ENCODE results near the gene RPL10A. TPM values are rescaled to one million over a fixed set of nuclear protein-coding genes. Genes with fewer than 3 reads are reported as not detected.

The RPL10A gene
- total and polyA plus RNA-seq, 2 of the 13 experiments (the other 11 are each of a cell fraction or from before 2014, with no cell fraction given): 1,854 to 2,726 TPM

GRCh38 chr6:35428421-35429149 lies 39.6 kb upstream of the RPL10A start (continued):
- no peak for TF ChIP-seq ZNF235 (CRISPR knock-in tag; IDR thresholded peaks at IDR 0.05; ENCODE audit: borderline replicate concordance)
- no peak for TF ChIP-seq ZNF33B (CRISPR knock-in tag; IDR thresholded peaks at IDR 0.05)
- no peak for TF ChIP-seq NFIB (CRISPR knock-in tag; IDR thresholded peaks at IDR 0.05; ENCODE audit: borderline replicate concordance)
- no peak for TF ChIP-seq ZNF574 (CRISPR knock-in tag; IDR thresholded peaks at IDR 0.05)
- TF ChIP-seq PHB2 (IDR thresholded peaks at IDR 0.05; ENCODE audit: partially characterized antibody): no peak
- no peak for TF ChIP-seq DR1 (CRISPR knock-in tag; IDR thresholded peaks at IDR 0.05)
- TF ChIP-seq ZNF224 (CRISPR knock-in tag; IDR thresholded peaks at IDR 0.05): no peak
- no peak for TF ChIP-seq ZNF672 (CRISPR knock-in tag; IDR thresholded peaks at IDR 0.05)
- no peak for TF ChIP-seq ZNF552 (CRISPR knock-in tag; IDR thresholded peaks at IDR 0.05; ENCODE audit: borderline replicate concordance)
- peak; percentile 45; the same call in 1 of the 2 replicates for TF ChIP-seq TBX3 (IDR thresholded peaks at IDR 0.05; ENCODE audit: borderline replicate concordance)
- TF ChIP-seq CEBPG (CRISPR knock-in tag; IDR thresholded peaks at IDR 0.05): peak; percentile 38
- no peak for TF ChIP-seq ZNF772 (CRISPR knock-in tag; IDR thresholded peaks at IDR 0.05)
- peak; percentile 36; the same call in 1 of the 2 replicates for TF ChIP-seq TMF1 (CRISPR knock-in tag; IDR thresholded peaks at IDR 0.05; ENCODE audit: low read depth)
- TF ChIP-seq ATF1 (CRISPR knock-in tag; IDR thresholded peaks at IDR 0.05): no peak
- TF ChIP-seq KDM3A (CRISPR knock-in tag; IDR thresholded peaks at IDR 0.05; ENCODE audit: low read depth): peak; percentile 21; the same call in 1 of the 2 replicates
- TF ChIP-seq FOXJ3 (CRISPR knock-in tag; IDR thresholded peaks at IDR 0.05; ENCODE audit: borderline replicate concordance): peak; percentile 64; the same call in 1 of the 2 replicates
- no peak for TF ChIP-seq SUZ12 (IDR thresholded peaks at IDR 0.05; ENCODE audit: low read depth, low read length)
- TF ChIP-seq ZNF674 (CRISPR knock-in tag; IDR thresholded peaks at IDR 0.05; ENCODE audit: low read depth): no peak
- TF ChIP-seq PAX8 (CRISPR knock-in tag; IDR thresholded peaks at IDR 0.05; ENCODE audit: borderline replicate concordance): no peak
- TF ChIP-seq TARDBP (CRISPR knock-in tag; IDR thresholded peaks at IDR 0.05): peak; percentile 38; the same call in 1 of the 2 replicates
- no peak for TF ChIP-seq CERS6 (CRISPR knock-in tag; IDR thresholded peaks at IDR 0.05)
- TF ChIP-seq ZNF639 (CRISPR knock-in tag; conservative IDR thresholded peaks at IDR 0.05): no peak
- no peak for TF ChIP-seq E2F5 (CRISPR knock-in tag; conservative IDR thresholded peaks at IDR 0.05)
- no peak for TF ChIP-seq KLF12 (CRISPR knock-in tag; IDR thresholded peaks at IDR 0.05; ENCODE audit: borderline replicate concordance)
- TF ChIP-seq HMG20B (CRISPR knock-in tag; conservative IDR thresholded peaks at IDR 0.05): no peak
- TF ChIP-seq RBM39 (IDR thresholded peaks at IDR 0.05; ENCODE audit: low read depth, low read length, poor library complexity, severe bottlenecking): no peak
- no peak for TF ChIP-seq TEAD2 (CRISPR knock-in tag; IDR thresholded peaks at IDR 0.05)
